K562 (cell line): ENCODE results near the gene DNAJB6. TPM values are rescaled to one million over a fixed set of nuclear protein-coding genes. Genes with fewer than 3 reads are reported as not detected.

Experiments
- BRD4 ChIP-seq: fragments of 200-600 bp; sonication (generic); IDR thresholded peaks from 2 replicates; pipeline ENCODE4 v1.6.1; 2017; ENCODE audit warnings: inconsistent platforms
- CUX1 ChIP-seq: fragments of 200-800 bp; sonication (Bioruptor generic); IDR thresholded peaks from 2 replicates; pipeline ENCODE4 v1.6.1; 2016; ENCODE audit warnings: missing genetic modification characterization, missing compliant biosample characterization
- ESRRA ChIP-seq: fragments of 450-650 bp; IDR thresholded peaks from 2 replicates; pipeline ENCODE4 v1.6.1; 2014; ENCODE audit warnings: low read depth, mild to moderate bottlenecking, moderate library complexity, borderline replicate concordance
- IFI16 ChIP-seq: fragments of 250-450 bp; sonication (Bioruptor Pico); IDR thresholded peaks from 2 replicates; pipeline ENCODE4 v2.1.2; 2022; ENCODE audit warnings: mild to moderate bottlenecking, inconsistent platforms
- MAX ChIP-seq: sonication (generic); formaldehyde crosslinking; IDR thresholded peaks from 2 replicates; pipeline ENCODE4 v1.9.0; 2022; ENCODE audit warnings: mild to moderate bottlenecking, missing genetic modification reagents
- MXI1 ChIP-seq: IDR thresholded peaks from 2 replicates; pipeline ENCODE4 v1.6.1; 2011; ENCODE audit warnings: low read depth, mild to moderate bottlenecking, improper control_type of control experiment, low read length
- RNF2 ChIP-seq: sonication (generic); IDR thresholded peaks from 2 replicates; pipeline ENCODE4 v1.6.1; 2016
- RUNX1 ChIP-seq: sonication (generic); IDR thresholded peaks from 2 replicates; pipeline ENCODE4 v1.6.1; 2016; ENCODE audit warnings: antibody characterized with exemption, low read depth
- TBL1XR1 ChIP-seq, 2 experiments: IDR thresholded peaks; 2 replicates each; pipeline ENCODE4 v1.6.1; 2012; ENCODE audit warnings: improper control_type of control experiment in 2 of 2, low read length in 2 of 2, mild to moderate bottlenecking in 1 of 2
- YY1 ChIP-seq, 3 experiments: IDR thresholded peaks; 2 replicates each; pipeline ENCODE4 v1.6.1; 2011; ENCODE audit warnings: low read length in 2 of 3, mild to moderate bottlenecking in 2 of 3, moderate library complexity in 2 of 3, borderline replicate concordance in 1 of 3, control low read depth in 1 of 3, low read depth in 1 of 3; ENCODE audit not compliant: insufficient read depth in 3 of 3, insufficient replicate concordance in 2 of 3, control insufficient read depth in 1 of 3, insufficient read length in 1 of 3; ENCODE audit errors: extremely low read depth in 1 of 3
- ZNF79 ChIP-seq: fragments of 250-450 bp; sonication (Bioruptor Pico); IDR thresholded peaks from 2 replicates; pipeline ENCODE4 v1.4.0; 2020; ENCODE audit warnings: low read depth, mild to moderate bottlenecking, moderate library complexity
- polyA plus RNA-seq, 8 experiments: library from polyadenylated mRNA; depleted of rRNA in 4 of 8; stranded (reverse) in 5 of 8; unstranded in 3 of 8; fragments of >200 nt; fragmentation: Nextera tagmentation in 2 of 8; fragmentation: Illumina TruSeq in 1 of 8; extraction: Ambion mirVana in 2 of 8; extraction: Trizol in 1 of 8; gene quantifications; 2 replicates each; pipeline versions ENCODE4 v1.2.1 to v1.2.3, GENCODE V29; 2011 to 2014; ENCODE audit warnings: inconsistent platforms in 1 of 8, missing spikeins in 1 of 8
- total RNA-seq, 7 experiments: library from RNA; depleted of rRNA in 6 of 7; stranded (reverse); fragments of >200 nt in 6 of 7; fragmentation: Illumina TruSeq in 2 of 7; extraction: Trizol in 2 of 7; gene quantifications; 2 replicates each; pipeline versions ENCODE4 v1.2.1 to v1.2.3, GENCODE V29; 2011 to 2021; ENCODE audit warnings: low replicate concordance in 1 of 7
- TF ChIP-seq, protein P1 (sequence below): fragments of 450-650 bp; IDR thresholded peaks from 2 replicates; pipeline ENCODE4 v1.6.1; 2016; ENCODE audit warnings: missing biosample characterization, missing genetic modification characterization
- TF ChIP-seq, protein P2 (sequence below), 3 experiments: fragments of 200-800 bp in 1 of 3; fragments of 250-450 bp in 1 of 3; fragments of 450-650 bp in 1 of 3; sonication (Bioruptor Pico) in 1 of 3; sonication (Bioruptor generic) in 1 of 3; formaldehyde crosslinking in 1 of 3; IDR thresholded peaks; 2 replicates each; pipeline versions ENCODE4 v1.6.1 to v1.8.0; 2016 to 2022; ENCODE audit warnings: mild to moderate bottlenecking in 2 of 3, missing genetic modification characterization in 2 of 3, missing compliant biosample characterization in 1 of 3, moderate library complexity in 1 of 3

DNAJB6 gene
- total and polyA plus RNA-seq, 9 of the 15 experiments (the other 6 are each of a cell fraction or from before 2014, with no cell fraction given): 84.5 to 158 (median 135) TPM

GRCh38 chr7:157401567-157402387, 65.0 kb downstream of the DNAJB6 start (continued):
- peak; percentile 89 for TF ChIP-seq ESRRA
- peak; percentile 48; the same call in 1 of the 2 replicates for TF ChIP-seq CUX1 (CRISPR knock-in tag)
- TF ChIP-seq RUNX1: peak; percentile 80; the same call in 1 of the 2 replicates
- TF ChIP-seq MXI1: no peak
- TF ChIP-seq, protein P1, sequence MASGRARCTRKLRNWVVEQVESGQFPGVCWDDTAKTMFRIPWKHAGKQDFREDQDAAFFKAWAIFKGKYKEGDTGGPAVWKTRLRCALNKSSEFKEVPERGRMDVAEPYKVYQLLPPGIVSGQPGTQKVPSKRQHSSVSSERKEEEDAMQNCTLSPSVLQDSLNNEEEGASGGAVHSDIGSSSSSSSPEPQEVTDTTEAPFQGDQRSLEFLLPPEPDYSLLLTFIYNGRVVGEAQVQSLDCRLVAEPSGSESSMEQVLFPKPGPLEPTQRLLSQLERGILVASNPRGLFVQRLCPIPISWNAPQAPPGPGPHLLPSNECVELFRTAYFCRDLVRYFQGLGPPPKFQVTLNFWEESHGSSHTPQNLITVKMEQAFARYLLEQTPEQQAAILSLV: peak; percentile 96
- peak in 2 of 3 experiments; percentile 33 to 69 for TF ChIP-seq YY1 (IDR thresholded peaks at IDR 0.05; ENCODE audit: borderline replicate concordance in 1 of 3, control insufficient read depth in 1 of 3, extremely low read depth in 1 of 3, insufficient read depth in 3 of 3, insufficient read length in 1 of 3, insufficient replicate concordance in 2 of 3, low read depth in 1 of 3, low read length in 2 of 3)
- peak; percentile 90 for TF ChIP-seq MAX (CRISPR knock-in tag)
- peak; percentile 96 for TF ChIP-seq RNF2
- TF ChIP-seq, protein P2, sequence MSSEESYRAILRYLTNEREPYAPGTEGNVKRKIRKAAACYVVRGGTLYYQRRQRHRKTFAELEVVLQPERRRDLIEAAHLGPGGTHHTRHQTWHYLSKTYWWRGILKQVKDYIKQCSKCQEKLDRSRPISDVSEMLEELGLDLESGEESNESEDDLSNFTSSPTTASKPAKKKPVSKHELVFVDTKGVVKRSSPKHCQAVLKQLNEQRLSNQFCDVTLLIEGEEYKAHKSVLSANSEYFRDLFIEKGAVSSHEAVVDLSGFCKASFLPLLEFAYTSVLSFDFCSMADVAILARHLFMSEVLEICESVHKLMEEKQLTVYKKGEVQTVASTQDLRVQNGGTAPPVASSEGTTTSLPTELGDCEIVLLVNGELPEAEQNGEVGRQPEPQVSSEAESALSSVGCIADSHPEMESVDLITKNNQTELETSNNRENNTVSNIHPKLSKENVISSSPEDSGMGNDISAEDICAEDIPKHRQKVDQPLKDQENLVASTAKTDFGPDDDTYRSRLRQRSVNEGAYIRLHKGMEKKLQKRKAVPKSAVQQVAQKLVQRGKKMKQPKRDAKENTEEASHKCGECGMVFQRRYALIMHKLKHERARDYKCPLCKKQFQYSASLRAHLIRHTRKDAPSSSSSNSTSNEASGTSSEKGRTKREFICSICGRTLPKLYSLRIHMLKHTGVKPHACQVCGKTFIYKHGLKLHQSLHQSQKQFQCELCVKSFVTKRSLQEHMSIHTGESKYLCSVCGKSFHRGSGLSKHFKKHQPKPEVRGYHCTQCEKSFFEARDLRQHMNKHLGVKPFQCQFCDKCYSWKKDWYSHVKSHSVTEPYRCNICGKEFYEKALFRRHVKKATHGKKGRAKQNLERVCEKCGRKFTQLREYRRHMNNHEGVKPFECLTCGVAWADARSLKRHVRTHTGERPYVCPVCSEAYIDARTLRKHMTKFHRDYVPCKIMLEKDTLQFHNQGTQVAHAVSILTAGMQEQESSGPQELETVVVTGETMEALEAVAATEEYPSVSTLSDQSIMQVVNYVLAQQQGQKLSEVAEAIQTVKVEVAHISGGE (CRISPR knock-in tag; IDR thresholded peaks at IDR 0.05): peak in 1 of 3 experiments; percentile 65; a peak in 3 of 6 replicates
- TF ChIP-seq IFI16 (CRISPR knock-in tag): peak; percentile 67; the same call in 1 of the 2 replicates
- no peak for TF ChIP-seq ZNF79 (CRISPR knock-in tag)
- TF ChIP-seq BRD4: 0 out of 2 replicates have a peak, but pooled peaks have one; percentile 39
- peak; percentile 47 to 82; a peak in 3 of 4 replicates for TF ChIP-seq TBL1XR1 (IDR thresholded peaks at IDR 0.05; ENCODE audit: low read length in 2 of 2)
